ENCODE results near the gene ANGPT4. TPM values are rescaled to one million over a fixed set of nuclear protein-coding genes. Genes with fewer than 3 reads are reported as not detected.

Gene ANGPT4
- total and polyA plus RNA-seq, 4 donors = 0.30 to 0.57 (median 0.44) TPM

GRCh38 chr20:924639-925038 lies 8.5 kb upstream of the ANGPT4 start:
- H3K27ac ChIP-seq (ENCODE audit: low read depth, low read length) = no peak overlapping the region
- H3K4me3 ChIP-seq (ENCODE audit: low read depth, low read length) = no peak overlapping the region
- H3K4me1 ChIP-seq (ENCODE audit: control insufficient read depth, insufficient read depth, low read length) = no peaks in the 10 kb centered on the region
- no peak for DNase-seq (ENCODE audit: low read depth in 4 of 6, low spot score in 6 of 6)
- H3K9me3 ChIP-seq (ENCODE audit: control insufficient read depth, insufficient read depth, low read length) = no peaks in the 10 kb centered on the region
- no peaks in the 10 kb centered on the region for H3K36me3 ChIP-seq (ENCODE audit: control insufficient read depth, insufficient read depth, low read length)
- H3K27me3 ChIP-seq (ENCODE audit: control insufficient read depth, insufficient read depth, low read length) = no peaks in the 10 kb centered on the region

GRCh38 chr20:922781-923180 lies 6.6 kb upstream of the ANGPT4 start:
- no peaks in the 10 kb centered on the region for H3K4me1 ChIP-seq (ENCODE audit: control insufficient read depth, insufficient read depth, low read length)
- H3K27me3 ChIP-seq (ENCODE audit: control insufficient read depth, insufficient read depth, low read length) = no peaks in the 10 kb centered on the region
- WGBS (ENCODE audit: insufficient coverage) = 67% methylated on average over 4 of the region's 4 CpGs
- no peak overlapping the region for H3K4me3 ChIP-seq (ENCODE audit: low read depth, low read length)
- no peaks in the 10 kb centered on the region for H3K9me3 ChIP-seq (ENCODE audit: control insufficient read depth, insufficient read depth, low read length)
- no peak overlapping the region for H3K27ac ChIP-seq (ENCODE audit: low read depth, low read length)
- H3K36me3 ChIP-seq (ENCODE audit: control insufficient read depth, insufficient read depth, low read length) = no peaks in the 10 kb centered on the region
- DNase-seq (ENCODE audit: low read depth in 4 of 6, low spot score in 6 of 6) = no peak

GRCh38 chr20:921068-921467 lies 4.9 kb upstream of the ANGPT4 start:
- no peak for DNase-seq (ENCODE audit: low read depth in 4 of 6, low spot score in 6 of 6)
- Histone ChIP-seq H3K36me3 (ENCODE audit: control insufficient read depth, insufficient read depth, low read length) (no peaks in the 10 kb centered on the region), H3K4me1 (ENCODE audit: control insufficient read depth, insufficient read depth, low read length) (peaks cover 6% of the 10 kb centered on the region), H3K9me3 (ENCODE audit: control insufficient read depth, insufficient read depth, low read length) (no peaks in the 10 kb centered on the region), H3K4me3 (ENCODE audit: low read depth, low read length) (no peak overlapping the region), H3K27ac (ENCODE audit: low read depth, low read length) (no peak overlapping the region), H3K27me3 (ENCODE audit: control insufficient read depth, insufficient read depth, low read length) (no peaks in the 10 kb centered on the region)
- WGBS (ENCODE audit: insufficient coverage) = 95% methylated on average over 5 of the region's 5 CpGs

GRCh38 chr20:920311-920710 lies 4.2 kb upstream of the ANGPT4 start:
- no peak for DNase-seq (ENCODE audit: low read depth in 4 of 6, low spot score in 6 of 6)
- Histone ChIP-seq H3K36me3 (ENCODE audit: control insufficient read depth, insufficient read depth, low read length) (no peaks in the 10 kb centered on the region), H3K4me3 (ENCODE audit: low read depth, low read length) (no peak overlapping the region), H3K27ac (ENCODE audit: low read depth, low read length) (no peak overlapping the region), H3K9me3 (ENCODE audit: control insufficient read depth, insufficient read depth, low read length) (no peaks in the 10 kb centered on the region), H3K4me1 (ENCODE audit: control insufficient read depth, insufficient read depth, low read length) (peaks cover 14% of the 10 kb centered on the region), H3K27me3 (ENCODE audit: control insufficient read depth, insufficient read depth, low read length) (no peaks in the 10 kb centered on the region)
- 100% methylated on average over 2 of the region's 4 CpGs for WGBS (ENCODE audit: insufficient coverage)

DNA sequence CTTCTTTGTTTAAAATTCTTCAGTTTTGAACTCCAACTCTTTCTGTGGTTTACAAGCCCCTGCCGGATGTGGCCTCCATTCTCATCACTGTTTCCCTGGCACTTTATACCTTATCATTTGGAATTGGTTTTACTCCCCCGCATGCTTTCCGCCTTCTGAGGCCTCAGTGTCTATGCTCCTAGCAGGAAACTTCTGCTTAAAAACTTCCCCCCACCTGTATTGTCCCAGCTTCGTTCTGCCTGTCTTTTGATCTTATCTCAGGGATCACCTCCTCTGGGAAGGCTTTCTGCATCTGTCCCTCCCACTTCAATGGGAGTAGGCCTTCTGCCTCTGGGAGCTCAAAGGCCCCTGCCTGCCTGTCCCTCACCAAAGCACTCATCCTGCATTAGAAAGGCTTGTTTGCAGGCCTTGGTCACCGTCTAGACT lies 3.4 kb upstream of the ANGPT4 start:
- H3K27me3 ChIP-seq (ENCODE audit: control insufficient read depth, insufficient read depth, low read length) = no peaks in the 10 kb centered on the region
- no peaks in the 10 kb centered on the region for H3K9me3 ChIP-seq (ENCODE audit: control insufficient read depth, insufficient read depth, low read length)
- WGBS (ENCODE audit: insufficient coverage) = 85% methylated on average over 5 of the region's 5 CpGs
- H3K4me1 ChIP-seq (ENCODE audit: control insufficient read depth, insufficient read depth, low read length) = peaks cover 20% of the 10 kb centered on the region
- no peaks in the 10 kb centered on the region for H3K36me3 ChIP-seq (ENCODE audit: control insufficient read depth, insufficient read depth, low read length)
- no peak overlapping the region for H3K27ac ChIP-seq (ENCODE audit: low read depth, low read length)
- no peak for DNase-seq (ENCODE audit: low read depth in 4 of 6, low spot score in 6 of 6)
- H3K4me3 ChIP-seq (ENCODE audit: low read depth, low read length) = no peak overlapping the region

DNA sequence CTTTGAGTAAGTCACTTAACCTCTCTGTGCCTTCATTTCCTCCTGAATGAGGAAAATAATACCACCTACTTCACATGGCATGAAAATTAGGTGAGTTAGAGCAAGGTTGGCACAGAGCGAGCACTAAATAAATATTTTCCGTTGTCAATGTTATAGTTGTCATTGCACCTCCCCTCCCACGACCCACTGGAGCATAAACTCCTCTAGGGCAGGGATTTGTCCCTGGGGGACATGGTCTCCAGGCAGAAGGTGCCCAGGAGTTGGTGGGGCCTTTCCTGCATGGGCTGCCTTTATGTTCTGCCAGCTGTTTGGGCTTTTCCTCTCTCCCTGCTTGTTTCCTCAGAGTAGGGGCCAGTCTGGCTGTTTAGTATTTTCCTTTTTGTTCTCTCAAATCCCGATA lies 1.3 kb upstream of the ANGPT4 start:
- Histone ChIP-seq H3K4me3 (ENCODE audit: low read depth, low read length) (no peak overlapping the region), H3K9me3 (ENCODE audit: control insufficient read depth, insufficient read depth, low read length) (no peaks in the 10 kb centered on the region), H3K27me3 (ENCODE audit: control insufficient read depth, insufficient read depth, low read length) (no peaks in the 10 kb centered on the region), H3K36me3 (ENCODE audit: control insufficient read depth, insufficient read depth, low read length) (no peaks in the 10 kb centered on the region), H3K27ac (ENCODE audit: low read depth, low read length) (no peak overlapping the region), H3K4me1 (ENCODE audit: control insufficient read depth, insufficient read depth, low read length) (peaks cover 21% of the 10 kb centered on the region)
- no peak for DNase-seq (ENCODE audit: low read depth in 4 of 6, low spot score in 6 of 6)
- WGBS (ENCODE audit: insufficient coverage) = 88% methylated on average over 3 of the region's 4 CpGs

DNA sequence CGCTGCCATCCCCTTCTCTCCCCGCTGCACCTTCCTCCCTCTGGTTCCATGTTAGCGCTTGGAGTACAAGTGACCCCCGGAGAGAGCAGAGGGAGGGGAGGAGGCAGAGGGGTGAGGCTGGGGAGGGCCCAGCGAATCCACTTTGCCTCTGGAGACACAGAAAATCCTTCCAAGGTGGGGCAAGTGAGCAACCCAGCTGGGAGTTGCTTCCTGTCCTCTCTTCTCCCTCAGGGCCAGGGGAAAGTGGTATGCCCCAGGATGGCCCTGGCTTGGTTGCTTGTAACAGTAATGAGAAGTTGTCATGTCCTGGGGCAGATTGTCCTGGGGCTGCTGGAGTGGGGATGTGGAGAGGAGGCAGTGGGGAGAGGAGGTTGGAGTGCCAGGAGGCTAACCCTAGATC lies 691 bp upstream of the ANGPT4 start:
- DNase-seq (ENCODE audit: low read depth in 4 of 6, low spot score in 6 of 6) = no peak
- Histone ChIP-seq H3K27ac (ENCODE audit: low read depth, low read length) (no peak overlapping the region), H3K27me3 (ENCODE audit: control insufficient read depth, insufficient read depth, low read length) (no peaks in the 10 kb centered on the region), H3K4me3 (ENCODE audit: low read depth, low read length) (no peak overlapping the region), H3K9me3 (ENCODE audit: control insufficient read depth, insufficient read depth, low read length) (no peaks in the 10 kb centered on the region), H3K4me1 (ENCODE audit: control insufficient read depth, insufficient read depth, low read length) (peaks cover 21% of the 10 kb centered on the region), H3K36me3 (ENCODE audit: control insufficient read depth, insufficient read depth, low read length) (no peaks in the 10 kb centered on the region)
- 40% methylated on average over 3 of the region's 5 CpGs for WGBS (ENCODE audit: insufficient coverage)

DNA sequence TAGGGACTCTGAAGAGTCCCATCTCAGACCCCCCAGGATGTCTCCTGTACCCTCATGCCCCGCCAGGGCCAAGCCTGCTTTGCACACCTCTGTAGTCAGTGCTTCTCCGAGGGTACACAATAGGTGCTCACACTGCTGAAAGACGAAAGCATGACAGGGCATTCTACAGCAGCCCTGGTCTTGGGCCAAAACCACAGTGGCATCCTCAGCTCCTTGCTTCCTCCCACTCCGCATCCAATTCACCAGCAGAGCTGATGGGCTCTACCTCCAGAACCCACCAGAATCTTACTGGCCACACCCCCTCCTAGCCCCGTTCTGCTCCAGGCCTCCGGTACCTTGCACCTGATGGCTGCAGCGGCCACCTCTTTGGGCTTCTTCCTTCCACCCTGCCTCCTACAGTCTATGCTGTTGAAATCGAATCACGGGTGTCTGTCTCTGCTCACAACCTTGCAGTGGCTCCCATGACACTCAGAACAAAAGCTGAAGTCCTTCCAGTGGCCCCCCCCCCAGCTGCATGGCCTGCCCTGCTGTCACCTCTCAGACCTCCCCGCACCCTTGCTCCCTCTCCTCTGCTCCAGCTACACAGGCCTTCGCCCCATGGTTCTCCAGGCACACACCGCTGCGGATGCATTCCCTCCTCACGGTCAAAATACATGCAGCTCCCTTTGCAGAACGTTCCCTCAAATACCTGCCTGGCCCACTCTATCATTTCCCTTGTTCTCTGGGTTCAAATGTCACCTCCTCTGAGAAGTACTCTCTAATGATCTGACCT lies 1.2 kb downstream of the ANGPT4 start:
- Histone ChIP-seq H3K36me3 (ENCODE audit: control insufficient read depth, insufficient read depth, low read length) (no peaks in the 10 kb centered on the region), H3K27me3 (ENCODE audit: control insufficient read depth, insufficient read depth, low read length) (no peaks in the 10 kb centered on the region), H3K9me3 (ENCODE audit: control insufficient read depth, insufficient read depth, low read length) (no peaks in the 10 kb centered on the region), H3K27ac (ENCODE audit: low read depth, low read length) (no peak overlapping the region), H3K4me3 (ENCODE audit: low read depth, low read length) (no peak overlapping the region), H3K4me1 (ENCODE audit: control insufficient read depth, insufficient read depth, low read length) (peaks cover 29% of the 10 kb centered on the region)
- 70% methylated on average over 15 of the region's 15 CpGs for WGBS (ENCODE audit: insufficient coverage)
- DNase-seq (ENCODE audit: low read depth in 4 of 6, low spot score in 6 of 6) = no peak

DNA sequence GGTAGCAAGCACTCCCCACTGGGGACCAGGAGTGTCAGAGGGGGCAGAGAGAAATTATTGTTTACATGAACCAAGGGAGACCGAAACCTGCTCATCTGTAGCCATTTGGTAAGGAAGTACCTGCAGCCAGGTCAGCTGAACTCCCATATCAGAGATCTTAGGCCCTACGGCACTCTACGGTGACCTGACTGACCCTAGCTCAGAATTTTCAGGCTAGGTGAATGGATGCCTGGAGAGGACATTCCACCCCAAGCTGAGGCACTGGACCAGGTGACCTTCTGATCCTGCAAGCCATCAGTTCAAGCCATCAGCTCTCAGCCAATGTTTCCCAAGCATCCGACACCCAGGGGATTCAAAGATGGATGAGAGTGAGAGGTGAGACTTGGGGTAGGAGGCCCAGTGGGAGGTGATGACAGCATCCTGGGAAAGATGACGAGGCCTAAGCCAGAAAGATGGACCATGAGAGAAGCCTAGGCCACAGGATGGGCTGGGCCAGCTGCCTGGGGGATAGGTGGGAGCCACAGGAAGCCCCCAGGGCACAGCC lies 2.8 kb downstream of the ANGPT4 start:
- Histone ChIP-seq H3K4me3 (ENCODE audit: low read depth, low read length) (no peak overlapping the region), H3K9me3 (ENCODE audit: control insufficient read depth, insufficient read depth, low read length) (no peaks in the 10 kb centered on the region), H3K27me3 (ENCODE audit: control insufficient read depth, insufficient read depth, low read length) (no peaks in the 10 kb centered on the region), H3K27ac (ENCODE audit: low read depth, low read length) (no peak overlapping the region), H3K4me1 (ENCODE audit: control insufficient read depth, insufficient read depth, low read length) (peaks cover 29% of the 10 kb centered on the region), H3K36me3 (ENCODE audit: control insufficient read depth, insufficient read depth, low read length) (no peaks in the 10 kb centered on the region)
- DNase-seq (ENCODE audit: low read depth in 4 of 6, low spot score in 6 of 6) = no peak
- WGBS (ENCODE audit: insufficient coverage) = 93% methylated on average over 5 of the region's 5 CpGs

- no peak overlapping the region for H3K27ac ChIP-seq (ENCODE audit: low read depth, low read length)
- DNase-seq (ENCODE audit: low read depth in 4 of 6, low spot score in 6 of 6) = no peak
- H3K9me3 ChIP-seq (ENCODE audit: control insufficient read depth, insufficient read depth, low read length) = no peaks in the 10 kb centered on the region
- WGBS (ENCODE audit: insufficient coverage) = 35% methylated on average over 4 of the region's 5 CpGs
- H3K27me3 ChIP-seq (ENCODE audit: control insufficient read depth, insufficient read depth, low read length) = no peaks in the 10 kb centered on the region
- no peak overlapping the region for H3K4me3 ChIP-seq (ENCODE audit: low read depth, low read length)
- peaks cover 25% of the 10 kb centered on the region for H3K4me1 ChIP-seq (ENCODE audit: control insufficient read depth, insufficient read depth, low read length)
- H3K36me3 ChIP-seq (ENCODE audit: control insufficient read depth, insufficient read depth, low read length) = no peaks in the 10 kb centered on the region
Measured at GRCh38 chr20:911882-912600, 4.1 kb downstream of the ANGPT4 start.
